Measurements from ENCODE around the gene SH3D21.

DNA sequence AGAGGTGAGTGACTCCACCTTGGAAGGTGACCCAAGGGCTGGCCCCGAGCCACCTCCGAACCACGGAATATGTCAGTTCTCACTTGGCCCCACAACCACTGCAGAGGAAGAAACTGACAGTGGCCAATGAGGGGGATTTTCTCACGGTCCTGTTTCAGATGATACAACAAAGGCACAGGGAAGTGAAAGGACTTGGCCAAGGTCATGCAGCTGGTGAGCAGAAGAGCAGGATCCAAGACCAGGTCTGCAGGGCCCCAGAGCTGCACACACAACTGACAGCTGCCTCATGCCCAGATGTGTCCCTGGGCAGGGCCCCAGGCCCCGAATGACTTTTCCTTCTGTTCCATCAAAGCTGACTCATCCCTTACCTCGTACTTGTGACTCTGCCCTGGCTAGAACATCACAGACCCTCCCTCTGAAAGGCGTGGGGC, 43.1 kb downstream of the SH3D21 start:
- TF ChIP-seq, protein P1, sequence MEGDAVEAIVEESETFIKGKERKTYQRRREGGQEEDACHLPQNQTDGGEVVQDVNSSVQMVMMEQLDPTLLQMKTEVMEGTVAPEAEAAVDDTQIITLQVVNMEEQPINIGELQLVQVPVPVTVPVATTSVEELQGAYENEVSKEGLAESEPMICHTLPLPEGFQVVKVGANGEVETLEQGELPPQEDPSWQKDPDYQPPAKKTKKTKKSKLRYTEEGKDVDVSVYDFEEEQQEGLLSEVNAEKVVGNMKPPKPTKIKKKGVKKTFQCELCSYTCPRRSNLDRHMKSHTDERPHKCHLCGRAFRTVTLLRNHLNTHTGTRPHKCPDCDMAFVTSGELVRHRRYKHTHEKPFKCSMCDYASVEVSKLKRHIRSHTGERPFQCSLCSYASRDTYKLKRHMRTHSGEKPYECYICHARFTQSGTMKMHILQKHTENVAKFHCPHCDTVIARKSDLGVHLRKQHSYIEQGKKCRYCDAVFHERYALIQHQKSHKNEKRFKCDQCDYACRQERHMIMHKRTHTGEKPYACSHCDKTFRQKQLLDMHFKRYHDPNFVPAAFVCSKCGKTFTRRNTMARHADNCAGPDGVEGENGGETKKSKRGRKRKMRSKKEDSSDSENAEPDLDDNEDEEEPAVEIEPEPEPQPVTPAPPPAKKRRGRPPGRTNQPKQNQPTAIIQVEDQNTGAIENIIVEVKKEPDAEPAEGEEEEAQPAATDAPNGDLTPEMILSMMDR (conservative IDR thresholded peaks at IDR 0.05; ENCODE audit: low read length), result no peak
- TF ChIP-seq EZH2phosphoT487 (IDR thresholded peaks at IDR 0.05; ENCODE audit: borderline replicate concordance, low read depth, low read length), result no peak
